Measurements from ENCODE around the gene NUMB.

DNA sequence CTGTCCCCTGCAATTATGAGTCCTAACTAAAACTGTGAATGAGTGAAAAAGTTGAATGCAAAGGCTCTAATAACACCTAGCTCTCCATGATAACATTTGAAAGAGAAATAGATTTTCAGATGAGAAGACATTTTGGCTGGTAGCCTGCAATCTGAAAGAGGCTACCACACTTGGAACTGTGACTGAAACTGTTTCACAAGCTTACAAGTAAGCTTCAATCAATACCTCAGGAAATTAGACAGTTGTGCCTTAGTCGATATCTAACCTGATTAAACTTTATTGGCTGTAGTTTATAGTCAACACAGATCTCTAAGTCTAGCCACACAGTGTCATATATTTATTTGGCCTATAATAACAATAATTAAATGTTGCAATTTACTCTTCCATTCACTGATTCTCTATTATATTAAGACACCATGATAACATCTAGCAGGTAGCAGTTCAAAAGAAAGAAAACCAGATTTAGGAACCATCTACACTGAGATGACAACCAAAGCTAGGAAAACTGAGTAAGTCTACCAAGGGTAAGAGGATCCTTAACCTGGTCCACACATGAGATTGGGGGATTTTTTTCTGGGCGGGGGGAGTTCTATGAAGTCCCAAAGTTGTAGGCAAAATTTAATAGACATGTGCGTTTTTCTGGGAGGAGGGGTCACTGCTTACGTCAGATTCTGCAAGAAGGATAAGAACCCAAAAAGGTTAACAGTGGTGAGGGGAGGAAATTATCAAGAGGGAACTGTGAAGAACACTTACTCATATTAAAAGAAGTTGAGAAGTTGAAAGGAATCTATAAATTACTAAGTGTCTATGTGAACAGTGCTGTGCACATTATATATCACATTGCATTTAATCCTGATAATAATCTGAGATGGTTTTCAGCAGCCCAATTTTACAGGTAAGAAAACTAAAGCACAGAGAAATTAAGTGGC is 65.8 kb downstream of the NUMB start:
- TF ChIP-seq POLR2AphosphoS5 (IDR thresholded peaks at IDR 0.05; ENCODE audit: low read depth, low read length) (no peak), POLR2A (IDR thresholded peaks at IDR 0.05; ENCODE audit: low read depth, low read length) (no peak), TAF1 (IDR thresholded peaks at IDR 0.05; ENCODE audit: borderline replicate concordance, low read depth, low read length) (no peak)
